GM10847 (cell line): ENCODE data around the gene PRDM16.

Experiments
- POLR2A ChIP-seq: IDR thresholded peaks from 2 replicates; pipeline ENCODE4 v1.6.1; 2011; ENCODE audit not compliant: insufficient read length; ENCODE audit errors: extremely low read depth

The PRDM16 gene

GRCh38 chr1:3404301-3404700 lies 335.3 kb downstream of the PRDM16 start:
- no peak for TF ChIP-seq POLR2A

DNA sequence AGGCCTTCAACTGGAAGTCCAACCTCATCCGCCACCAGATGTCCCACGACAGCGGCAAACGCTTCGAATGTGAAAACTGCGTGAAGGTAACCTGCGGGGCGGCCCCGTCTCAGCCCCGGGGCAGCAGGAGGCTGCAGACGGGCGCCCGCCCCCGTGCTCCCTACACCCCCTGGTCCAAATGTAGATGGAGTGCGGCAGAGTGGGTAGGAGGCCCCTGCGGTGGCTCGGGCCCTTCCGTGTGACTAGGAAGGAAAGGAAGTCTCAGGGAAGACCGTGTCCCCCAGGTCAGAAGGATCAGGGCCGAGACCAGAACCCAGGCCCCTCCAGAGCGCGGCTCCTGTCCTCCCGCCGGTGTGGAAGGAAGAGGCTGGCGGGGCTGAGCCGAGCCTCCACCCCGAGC lies 335.8 kb downstream of the PRDM16 start:
- no peak for TF ChIP-seq POLR2A

DNA sequence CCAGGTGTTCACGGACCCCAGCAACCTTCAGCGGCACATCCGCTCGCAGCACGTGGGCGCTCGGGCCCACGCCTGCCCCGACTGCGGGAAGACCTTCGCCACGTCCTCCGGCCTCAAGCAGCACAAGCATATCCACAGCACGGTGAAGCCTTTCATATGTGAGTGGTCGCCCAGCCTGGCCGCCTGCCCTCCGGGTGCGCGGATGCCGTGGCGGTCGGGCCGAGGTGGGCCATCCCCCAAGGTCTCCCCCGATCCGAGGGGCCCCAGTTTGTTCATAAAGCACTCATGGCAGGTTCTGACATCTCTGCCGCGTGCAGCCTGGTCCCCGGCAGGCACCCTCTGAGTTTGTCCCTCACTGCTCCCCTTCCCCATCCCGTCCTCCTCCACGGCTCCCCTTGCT lies 336.5 kb downstream of the PRDM16 start:
- no peak for TF ChIP-seq POLR2A

- TF ChIP-seq POLR2A = no peak
Measured at GRCh38 chr1:3405974-3406867, 337.2 kb downstream of the PRDM16 start.

DNA sequence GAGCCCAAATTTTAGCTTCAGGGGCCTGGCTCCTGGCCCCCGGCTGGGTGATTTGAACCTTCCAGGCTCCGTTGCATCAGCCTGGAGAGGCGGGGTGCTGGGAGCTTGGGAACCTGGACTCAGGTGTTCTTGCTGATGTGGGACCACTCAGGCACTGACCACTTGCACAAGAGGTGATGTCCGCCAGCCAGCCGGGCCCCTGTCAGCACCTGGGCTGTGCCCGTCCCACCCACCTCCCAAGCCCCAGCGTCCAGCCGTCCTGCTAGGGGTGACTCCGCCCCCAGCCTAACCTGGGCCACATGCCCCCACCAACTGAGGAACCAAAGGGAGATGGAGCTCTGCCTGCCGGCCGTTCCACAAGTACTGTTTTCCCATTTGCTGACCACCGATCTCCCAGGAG lies 338.0 kb downstream of the PRDM16 start:
- TF ChIP-seq POLR2A = no peak

DNA sequence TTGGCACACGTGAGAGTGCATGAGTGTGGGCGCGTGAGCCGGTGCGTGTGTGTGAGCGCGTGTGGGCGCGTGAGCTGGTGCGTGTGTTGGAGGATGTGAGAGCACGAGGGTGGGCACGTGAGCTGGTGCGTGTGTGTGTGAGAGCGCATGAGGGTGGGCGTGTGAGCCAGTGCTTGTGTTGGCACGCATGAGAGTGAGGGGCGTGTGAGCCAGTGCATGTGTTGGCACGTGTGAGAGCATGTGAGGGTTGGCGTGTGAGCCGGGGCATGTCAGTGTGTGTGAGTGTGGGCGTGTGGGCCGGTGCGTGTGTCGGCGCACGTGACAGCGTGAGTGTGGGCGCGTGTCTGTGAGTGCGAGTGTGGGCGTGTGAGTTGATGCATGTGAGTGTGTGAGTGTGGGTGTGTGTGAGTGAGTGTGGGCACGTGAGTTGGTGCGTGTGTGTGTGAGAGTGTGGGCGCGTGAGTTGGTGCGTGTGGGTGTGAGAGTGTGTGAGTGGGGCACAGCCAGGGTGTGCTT lies 339.8 kb downstream of the PRDM16 start:
- no peak for TF ChIP-seq POLR2A

GRCh38 chr1:3409366-3410141 lies 340.6 kb downstream of the PRDM16 start:
- no peak for TF ChIP-seq POLR2A

DNA sequence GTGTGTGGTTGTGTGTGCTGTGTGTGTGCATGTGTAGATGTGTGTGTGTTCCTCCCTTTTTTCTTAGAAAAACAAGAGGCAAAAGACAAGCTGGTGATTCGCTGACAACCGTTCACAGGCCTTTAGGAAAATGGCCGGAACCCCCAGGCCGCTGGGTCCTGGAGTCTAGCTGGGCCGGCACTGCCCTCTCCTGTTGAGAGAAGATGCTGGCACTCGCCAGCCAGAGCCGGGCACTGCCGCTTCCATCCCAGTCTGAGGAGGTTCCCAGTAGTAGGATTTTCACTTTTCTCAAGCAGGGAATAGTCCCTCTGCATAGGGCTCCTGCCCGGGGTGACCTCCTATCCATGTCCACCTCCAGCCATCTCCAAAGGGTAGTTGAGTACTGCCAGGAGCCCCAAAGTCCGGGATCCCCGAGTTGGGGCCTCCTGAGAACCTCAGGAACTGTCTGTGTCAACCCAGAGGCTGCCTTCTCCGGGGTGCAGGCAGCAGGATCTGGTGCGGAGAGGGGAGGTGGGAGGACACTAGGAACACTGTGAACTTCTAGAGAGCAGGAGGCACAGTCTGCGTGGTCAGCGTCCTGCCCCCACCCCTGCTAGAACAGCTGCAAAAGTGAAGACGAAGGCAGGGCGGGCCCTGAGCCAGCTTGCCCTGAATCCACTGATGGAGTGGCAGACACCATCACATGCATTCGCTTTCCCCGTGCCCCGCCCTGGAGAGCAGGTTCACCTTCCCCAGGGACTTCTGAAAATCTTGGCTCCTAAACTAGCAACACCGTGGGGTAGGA lies 341.3 kb downstream of the PRDM16 start:
- TF ChIP-seq POLR2A = no peak

- no peak for TF ChIP-seq POLR2A
Measured at GRCh38 chr1:3411806-3412205, 342.8 kb downstream of the PRDM16 start.

DNA sequence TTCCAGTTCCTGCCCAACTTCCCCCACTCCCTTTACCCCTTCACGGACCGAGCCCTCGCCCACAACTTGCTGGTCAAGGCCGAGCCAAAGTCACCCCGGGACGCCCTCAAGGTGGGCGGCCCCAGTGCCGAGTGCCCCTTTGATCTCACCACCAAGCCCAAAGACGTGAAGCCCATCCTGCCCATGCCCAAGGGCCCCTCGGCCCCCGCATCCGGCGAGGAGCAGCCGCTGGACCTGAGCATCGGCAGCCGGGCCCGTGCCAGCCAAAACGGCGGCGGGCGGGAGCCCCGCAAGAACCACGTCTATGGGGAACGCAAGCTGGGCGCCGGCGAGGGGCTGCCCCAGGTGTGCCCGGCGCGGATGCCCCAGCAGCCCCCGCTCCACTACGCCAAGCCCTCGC lies 343.4 kb downstream of the PRDM16 start:
- TF ChIP-seq POLR2A = no peak

GRCh38 chr1:3413975-3414710 lies 345.1 kb downstream of the PRDM16 start:
- no peak for TF ChIP-seq POLR2A

- TF ChIP-seq POLR2A = no peak
Measured at GRCh38 chr1:3415260-3416090, 346.5 kb downstream of the PRDM16 start.

GRCh38 chr1:3417082-3417739 lies 348.2 kb downstream of the PRDM16 start:
- TF ChIP-seq POLR2A = no peak
